ENCODE measurements around the gene AK2.

AK2 gene

GRCh38 chr1:32972814-32973428 is 63.8 kb downstream of the AK2 start:
- DNase-seq (ENCODE audit: low spot score), result peak; percentile 88

GRCh38 chr1:32971576-32971975 is 65.1 kb downstream of the AK2 start:
- DNase-seq (ENCODE audit: low spot score), result no peak

- no peak for DNase-seq (ENCODE audit: low spot score)
These were observed 65.5 kb downstream of the AK2 start for GRCh38 chr1:32971156-32971555.

- no peak for DNase-seq (ENCODE audit: low spot score)
These were observed 67.1 kb downstream of the AK2 start for GRCh38 chr1:32969566-32969965.

GRCh38 chr1:32967888-32968568 is 68.7 kb downstream of the AK2 start:
- DNase-seq (ENCODE audit: low spot score), result no peak

- DNase-seq (ENCODE audit: low spot score), result no peak
These were observed 69.8 kb downstream of the AK2 start for GRCh38 chr1:32966900-32967299.

- no peak for DNase-seq (ENCODE audit: low spot score)
These were observed 71.4 kb downstream of the AK2 start for GRCh38 chr1:32965251-32965747.

GRCh38 chr1:32964461-32965250 is 72.0 kb downstream of the AK2 start, which contains the start of gene RNF19B:
Gene RNF19B (minus strand): TSS chr1:32964809. CDS start chr1:32964685, 124 bp downstream.
- DNase-seq (ENCODE audit: low spot score), result peak; percentile 98

GRCh38 chr1:32963746-32964460 is 72.8 kb downstream of the AK2 start:
- peak; percentile 80 for DNase-seq (ENCODE audit: low spot score)

GRCh38 chr1:32962248-32962896 is 74.3 kb downstream of the AK2 start:
- DNase-seq (ENCODE audit: low spot score), result no peak

GRCh38 chr1:32960819-32961355 is 75.8 kb downstream of the AK2 start:
- no peak for DNase-seq (ENCODE audit: low spot score)

- DNase-seq (ENCODE audit: low spot score), result no peak
These were observed 76.3 kb downstream of the AK2 start for GRCh38 chr1:32960342-32960741.

GRCh38 chr1:32958827-32959226 is 77.9 kb downstream of the AK2 start:
- DNase-seq (ENCODE audit: low spot score), result no peak
